Right forelimb (tissue), 1 donor: ENCODE measurements around the gene ZNF438.
"Not testable (repeated sequence)": the region's sequence is repeated elsewhere in the genome, so short reads cannot be mapped to it uniquely, and the experiment has no call there.

Source experiments
- DNase-seq: peaks from one replicate; pipeline ENCODE4 v3.0.0-alpha.2; 2018

Gene ZNF438

DNA sequence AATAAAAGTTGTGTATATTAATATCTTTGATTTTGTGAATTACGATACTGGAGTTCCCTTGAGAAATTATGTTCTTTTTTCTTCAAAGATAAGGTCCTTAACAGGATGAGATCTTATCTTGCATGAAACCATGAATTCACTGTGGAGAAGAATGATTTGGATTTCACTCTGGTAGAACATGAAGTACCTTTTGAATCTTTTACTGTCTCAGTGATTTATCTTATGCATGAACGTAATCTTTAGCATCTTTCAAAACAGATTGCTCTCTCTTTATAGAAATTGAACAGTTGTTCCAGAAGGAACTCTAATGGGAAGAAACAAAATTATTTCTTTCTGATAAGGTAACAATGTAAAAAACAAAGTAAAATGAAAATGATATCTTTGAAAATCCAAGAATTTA is 11.0 kb upstream of the ZNF438 start:
- no peak for DNase-seq

DNA sequence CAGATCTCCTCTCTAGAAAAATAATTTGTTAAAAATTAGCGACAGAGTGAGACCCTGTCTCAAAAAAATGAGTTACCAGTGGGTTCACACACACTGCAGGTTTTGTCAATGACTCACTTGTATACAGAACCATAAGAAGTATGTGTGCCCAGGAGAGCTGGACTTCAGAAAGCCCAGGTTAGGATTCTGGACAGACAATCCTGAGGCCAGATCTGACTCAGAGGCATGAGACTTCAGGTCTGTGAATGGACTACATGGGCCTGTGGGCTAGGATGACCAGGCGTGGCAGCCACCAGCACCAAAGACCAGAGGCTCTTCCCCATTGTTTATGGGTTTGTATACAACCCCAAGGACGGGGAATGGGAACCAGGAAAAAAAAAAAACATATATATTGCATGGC is 9.3 kb upstream of the ZNF438 start:
- DNase-seq: no peak

DNA sequence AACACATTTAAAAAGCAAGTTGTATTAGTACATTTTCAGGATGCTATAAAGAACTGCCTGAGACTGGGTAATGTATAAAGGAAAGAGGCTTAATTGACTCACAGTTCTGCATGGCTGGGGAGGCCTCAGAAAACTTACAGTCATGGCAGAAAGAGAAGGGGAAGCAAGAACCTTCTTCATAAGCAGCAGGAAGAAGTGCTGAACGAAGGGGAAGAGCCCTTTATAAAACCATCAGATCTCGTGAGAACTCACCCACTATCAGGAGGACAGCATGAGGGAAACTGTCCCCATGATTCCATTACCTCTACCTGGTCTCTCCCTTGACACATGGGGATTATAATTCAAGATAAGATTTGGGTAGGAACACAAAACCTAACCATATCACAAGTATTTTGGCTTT is 7.3 kb upstream of the ZNF438 start:
- not testable (repeated sequence) for DNase-seq

DNA sequence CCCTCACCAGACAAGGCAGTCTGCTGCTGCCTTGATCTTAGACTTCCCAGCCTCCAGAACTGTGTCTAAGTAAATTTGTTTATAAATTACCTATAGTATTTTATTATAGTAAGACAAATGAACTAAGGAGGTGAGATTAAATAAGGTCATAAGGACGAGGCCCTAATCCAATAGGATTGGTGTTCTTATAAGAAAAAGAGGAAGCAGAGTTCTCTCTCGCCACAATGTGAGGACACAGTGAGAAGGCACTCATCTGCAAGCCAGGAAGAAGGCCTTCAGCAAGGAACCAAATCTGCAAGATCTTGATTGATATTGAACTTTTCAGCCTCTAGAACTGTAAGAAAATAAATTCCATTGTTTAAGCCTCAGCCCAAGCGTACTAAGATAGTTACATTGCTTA is 6.1 kb upstream of the ZNF438 start:
- no peak for DNase-seq

DNA sequence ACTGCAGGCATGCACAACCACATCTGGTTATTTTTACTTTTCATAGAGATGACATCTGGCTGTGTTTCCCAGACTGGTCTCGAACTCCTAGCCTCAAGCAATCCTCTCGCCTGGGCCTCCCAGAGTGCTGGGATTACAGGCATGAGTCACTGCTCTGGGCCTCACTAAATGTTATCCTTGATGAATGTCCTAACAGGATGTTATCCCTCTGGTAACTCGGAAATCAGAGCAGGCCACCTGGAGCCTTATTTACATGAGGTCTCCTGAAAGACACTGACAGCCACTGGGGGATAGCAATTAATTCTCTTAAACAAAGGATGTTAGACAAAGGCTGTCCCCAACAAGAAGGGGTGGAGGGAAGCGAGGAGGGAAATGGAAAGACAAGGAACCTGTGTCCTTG is 4.5 kb upstream of the ZNF438 start:
- no peak for DNase-seq

DNA sequence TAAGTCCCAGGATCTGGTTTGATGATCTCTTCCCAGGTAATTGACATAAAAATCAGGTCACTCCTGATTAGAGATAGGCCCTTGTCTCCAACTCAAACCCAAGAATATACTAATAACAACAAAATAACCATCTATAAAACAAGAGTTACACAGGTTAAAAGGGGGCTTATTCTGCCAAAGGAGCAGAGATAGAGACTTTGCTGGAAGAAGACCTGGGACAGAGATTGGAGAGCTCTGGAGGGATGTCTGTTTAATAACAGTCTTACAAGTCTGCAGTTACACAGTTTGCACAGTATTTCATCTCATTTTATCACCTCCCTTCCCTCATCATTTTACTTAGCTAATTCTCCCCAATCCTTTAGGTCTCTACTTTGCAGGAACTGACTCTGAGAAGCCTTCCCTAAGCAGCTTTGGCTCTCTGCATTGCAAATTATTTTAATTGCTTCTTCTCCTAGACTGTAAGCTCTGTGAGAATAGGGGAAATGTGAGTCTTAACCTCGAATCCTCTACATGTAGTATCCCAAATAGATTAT is 3.7 kb upstream of the ZNF438 start:
- DNase-seq: no peak

DNA sequence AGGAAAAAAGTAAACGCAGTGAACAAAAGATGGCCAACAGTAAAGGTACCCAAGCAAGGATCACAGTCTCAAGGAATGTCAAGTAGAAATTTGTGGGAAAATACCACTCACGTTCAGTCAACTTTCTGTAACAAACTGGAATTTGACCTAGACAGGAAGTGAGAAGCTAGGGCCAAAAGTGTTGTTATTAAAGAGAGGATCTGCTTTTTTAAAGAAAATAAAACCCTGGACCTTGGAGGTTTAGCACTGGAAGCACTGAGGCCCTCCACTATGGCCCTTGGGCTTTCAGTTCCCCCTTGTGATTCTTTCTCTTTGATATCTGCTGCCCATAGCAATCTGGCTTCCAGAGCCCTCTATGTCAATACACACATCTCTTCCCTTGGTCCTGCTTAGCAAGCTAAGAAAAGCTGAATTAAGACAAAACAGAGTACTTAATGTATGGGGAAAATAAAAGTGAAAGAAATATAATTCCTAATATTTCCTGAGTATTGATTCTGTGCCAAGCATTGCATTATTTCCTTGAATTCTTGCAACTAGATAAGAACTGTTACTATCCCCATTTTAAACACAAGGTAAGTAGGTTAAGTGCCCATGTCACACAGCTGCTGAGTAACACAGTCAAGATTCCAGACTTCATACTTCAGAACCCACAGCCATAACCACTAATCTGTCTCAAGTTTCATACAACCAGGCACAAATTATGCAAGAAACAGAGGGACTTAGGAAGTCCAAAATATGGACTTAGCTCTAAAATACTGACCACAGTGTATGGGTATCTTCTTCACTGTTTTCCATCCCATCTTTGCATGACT is 2.6 kb upstream of the ZNF438 start:
- DNase-seq: no peak

DNA sequence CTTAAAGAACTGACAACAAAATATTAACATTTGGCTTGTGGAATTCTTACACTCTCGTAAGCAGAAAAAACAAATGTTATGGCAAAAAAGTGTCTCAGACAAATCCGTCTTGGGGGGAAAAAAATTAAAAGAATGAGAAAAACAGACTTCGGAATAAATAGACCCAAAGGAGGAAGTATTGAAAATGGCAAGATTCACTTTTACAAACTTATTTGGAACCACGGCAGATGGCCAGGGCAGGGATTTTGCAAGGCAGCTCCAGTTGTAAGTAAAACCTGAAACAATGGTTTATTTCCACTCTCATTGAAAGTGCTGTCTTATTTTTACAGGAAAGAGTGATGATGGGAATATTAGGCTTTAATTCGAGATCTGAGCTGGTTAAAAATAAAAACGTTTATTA is 1.5 kb upstream of the ZNF438 start:
- DNase-seq: no peak

DNA sequence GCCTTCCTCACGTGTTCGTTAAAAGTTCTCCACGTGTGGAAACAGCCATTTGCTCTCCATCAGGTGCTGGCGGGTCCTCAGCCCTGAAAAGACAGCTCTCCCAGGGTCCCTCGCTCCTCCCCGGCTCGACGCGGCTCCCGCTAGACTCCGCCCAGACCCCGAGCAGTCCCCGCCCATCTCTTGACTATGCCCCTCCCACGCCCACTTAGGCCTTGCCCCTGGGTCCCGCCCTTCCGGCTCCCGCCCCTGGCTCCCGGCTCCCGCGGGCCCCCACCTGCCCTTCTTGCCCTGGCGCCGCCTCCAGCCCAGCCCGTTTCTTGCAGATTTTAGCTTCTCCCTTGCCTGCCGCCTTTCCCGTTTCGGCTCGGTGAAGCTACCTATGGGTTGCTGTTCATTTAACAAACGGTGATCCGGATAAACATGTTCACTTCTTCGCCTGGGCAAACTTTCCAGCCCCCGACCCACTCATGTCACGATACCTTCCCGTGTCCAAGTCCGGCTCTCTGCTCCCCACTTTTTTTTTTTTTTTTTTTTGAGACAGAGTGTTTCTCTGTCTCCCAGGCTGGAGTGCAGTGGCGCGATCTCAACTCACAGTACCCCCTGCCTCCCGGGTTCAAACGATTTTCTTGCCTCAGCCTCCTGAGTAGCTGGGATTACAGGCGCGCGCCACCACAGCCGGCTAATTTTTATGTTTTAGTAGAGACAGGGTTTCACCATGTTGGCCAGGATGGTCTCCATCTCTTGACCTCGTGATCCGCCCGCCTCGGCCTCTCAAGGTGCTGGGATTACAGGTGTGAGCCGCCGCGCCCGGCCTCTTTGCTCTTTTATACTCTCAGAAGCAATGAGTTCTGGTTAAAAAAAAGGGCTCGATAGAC is 830 bp upstream of the ZNF438 start:
- DNase-seq: peak; percentile 98

DNA sequence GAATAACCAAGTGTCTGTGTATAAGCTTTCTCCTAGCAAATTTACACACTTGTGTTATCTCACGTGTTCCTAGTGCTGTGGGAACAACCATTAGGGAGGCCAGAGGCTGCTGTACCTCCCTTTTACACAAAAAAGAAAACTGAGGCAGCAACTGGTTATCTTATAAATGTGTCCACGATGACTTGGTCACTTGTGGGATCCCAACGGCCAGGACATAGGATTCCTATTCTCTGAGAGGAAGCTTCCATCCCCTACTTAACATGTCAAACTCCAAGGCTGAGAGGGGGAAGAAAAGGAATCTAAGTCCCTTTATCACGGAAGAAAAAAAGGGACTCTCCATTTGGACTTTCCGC is 484 bp downstream of the ZNF438 start:
- peak; percentile 47 for DNase-seq

DNA sequence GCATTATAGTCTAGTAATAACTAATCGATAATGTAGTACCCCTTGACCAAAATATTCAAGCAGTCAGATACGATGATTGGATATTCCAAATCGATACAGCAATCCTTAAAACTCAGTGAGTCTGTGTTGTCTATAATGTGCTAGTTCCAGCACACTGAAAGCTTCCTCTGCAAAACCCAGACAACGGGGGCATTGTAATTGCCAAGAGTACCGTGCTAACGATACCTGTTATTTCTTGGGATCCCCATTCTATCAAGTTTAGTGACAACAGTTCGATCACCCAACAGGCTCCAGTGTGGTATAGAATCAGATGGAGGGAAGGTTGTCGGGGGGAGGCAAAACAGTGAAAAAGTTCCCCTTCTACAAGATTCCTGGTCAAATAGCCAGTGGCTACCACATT is 865 bp downstream of the ZNF438 start:
- no peak for DNase-seq

DNA sequence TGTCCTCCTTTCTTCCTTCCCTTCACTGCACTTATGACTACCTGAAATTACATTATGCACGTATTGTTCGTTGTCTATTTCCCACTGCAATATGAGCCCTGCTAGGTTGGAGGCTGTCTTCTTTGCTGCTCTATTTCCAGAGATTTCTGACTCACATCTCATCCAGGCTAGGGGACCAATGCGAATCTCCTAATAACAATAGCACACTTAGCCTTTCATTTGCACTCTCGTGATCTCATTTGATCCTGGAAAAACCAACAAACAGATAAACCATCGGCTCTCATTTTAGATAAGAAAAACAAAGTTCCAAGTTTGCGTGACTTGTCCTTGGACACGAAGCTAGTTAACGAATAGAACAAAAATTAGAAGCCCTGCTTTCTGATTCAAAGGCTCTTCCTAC is 1.4 kb downstream of the ZNF438 start:
- no peak for DNase-seq

DNA sequence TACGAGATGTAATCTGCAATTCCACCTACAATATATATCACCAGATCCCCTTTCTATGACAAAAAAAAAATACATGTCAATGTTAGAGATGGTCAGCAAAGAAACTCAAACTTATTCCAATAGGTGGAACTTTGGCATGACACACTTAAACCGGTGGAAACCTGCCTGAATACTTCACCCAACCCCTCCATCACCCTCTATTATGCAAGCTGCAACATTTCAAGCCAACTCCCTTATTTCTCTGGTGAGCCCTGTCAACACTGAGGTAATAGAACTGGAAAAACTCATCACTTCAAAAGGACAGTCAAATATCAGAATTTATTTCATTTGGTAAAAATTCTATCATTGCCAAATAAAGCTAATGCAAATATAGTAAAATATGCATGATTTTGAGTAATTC is 3.6 kb downstream of the ZNF438 start:
- DNase-seq: no peak

DNA sequence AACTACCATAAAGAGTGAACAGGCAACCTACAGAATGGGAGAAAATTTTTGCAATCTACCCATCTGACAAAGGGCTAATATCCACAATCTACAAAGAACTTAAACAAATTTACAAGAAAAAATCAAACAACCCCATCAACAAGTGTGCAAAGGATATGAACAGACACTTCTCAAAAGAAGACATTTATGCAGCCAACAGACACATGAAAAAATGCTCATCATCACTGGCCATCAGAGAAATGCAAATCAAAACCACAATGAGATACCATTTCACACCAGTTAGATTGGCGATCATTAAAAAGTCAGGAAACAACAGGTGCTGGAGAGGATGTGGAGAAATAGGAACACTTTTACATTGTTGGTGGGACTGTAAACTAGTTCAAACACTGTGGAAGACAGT is 5.4 kb downstream of the ZNF438 start:
- not testable (repeated sequence) for DNase-seq

DNA sequence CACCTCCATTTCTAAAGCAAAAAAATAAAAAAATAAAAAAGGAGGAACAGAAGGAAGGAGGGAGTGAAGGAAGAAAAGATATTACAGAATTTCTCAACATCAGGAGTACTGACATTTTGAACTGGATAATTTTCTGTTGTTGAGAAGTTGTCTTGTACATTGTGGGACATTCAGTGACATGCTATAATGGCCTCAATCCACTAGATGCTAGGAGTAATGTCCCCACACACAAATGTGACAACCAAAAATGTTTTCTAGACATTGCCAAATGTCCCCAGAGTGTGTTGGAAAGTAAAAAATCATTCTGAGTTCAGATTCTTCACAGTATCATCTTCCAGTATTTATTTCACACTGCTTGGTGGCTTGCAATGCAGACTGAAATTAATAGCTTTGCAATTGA is 6.5 kb downstream of the ZNF438 start:
- no peak for DNase-seq

DNA sequence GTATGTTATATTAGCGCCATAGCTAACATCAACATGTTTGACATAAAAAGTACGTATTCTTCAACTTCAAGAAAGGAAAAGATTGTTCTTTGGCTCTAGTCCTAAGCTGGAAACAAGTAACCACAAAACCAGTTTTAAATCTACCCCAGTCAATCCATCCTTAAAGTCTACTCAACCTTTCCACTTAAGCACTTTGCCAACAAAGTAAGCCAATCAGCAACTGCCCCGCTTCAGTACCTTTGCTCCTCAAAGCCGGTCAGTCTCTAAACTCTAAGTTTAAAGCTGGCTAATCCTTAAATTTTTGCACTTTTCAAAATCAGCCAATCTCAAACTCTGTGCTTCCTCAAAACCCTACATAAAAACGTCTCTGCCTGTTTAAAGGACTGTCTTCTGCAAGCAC is 8.1 kb downstream of the ZNF438 start:
- DNase-seq: no peak

DNA sequence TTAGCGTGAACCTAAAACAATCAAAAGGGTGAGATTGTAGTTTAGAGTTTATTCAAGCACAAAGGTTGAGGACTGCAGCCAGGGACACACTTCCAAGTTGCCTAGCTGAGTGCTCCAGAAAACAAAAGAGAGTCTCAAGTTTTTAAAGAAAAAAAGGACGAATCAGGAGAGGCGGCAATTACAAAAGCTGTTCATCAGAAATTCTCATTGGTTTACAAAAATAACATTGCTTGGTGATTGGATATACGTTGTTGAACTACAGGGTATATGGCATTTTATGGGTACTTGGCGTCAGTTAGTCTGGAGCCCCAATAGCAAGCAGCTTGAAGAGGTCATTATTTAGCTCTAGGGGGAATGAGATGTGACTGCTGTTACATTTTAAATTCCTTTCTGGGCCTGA is 11.5 kb downstream of the ZNF438 start:
- DNase-seq: no peak

DNA sequence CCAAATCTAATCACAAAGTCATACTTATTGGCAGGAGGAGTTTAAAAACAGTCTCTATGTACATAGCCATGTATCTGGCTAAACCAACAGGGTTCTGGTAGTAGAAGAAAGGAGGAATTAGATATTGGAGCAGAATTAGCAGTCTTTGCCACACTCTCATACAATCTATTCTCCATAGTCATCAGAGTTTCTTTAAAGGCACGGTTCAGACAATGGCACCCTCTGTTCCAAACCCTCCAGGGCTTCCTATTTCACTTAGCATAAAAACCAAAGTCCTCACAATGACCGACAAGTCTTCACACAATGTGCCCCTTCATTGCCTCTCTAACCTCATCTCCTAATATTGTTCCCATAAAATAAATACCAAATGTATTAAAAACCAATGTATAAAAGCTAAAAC is 12.7 kb downstream of the ZNF438 start:
- DNase-seq: no peak

DNA sequence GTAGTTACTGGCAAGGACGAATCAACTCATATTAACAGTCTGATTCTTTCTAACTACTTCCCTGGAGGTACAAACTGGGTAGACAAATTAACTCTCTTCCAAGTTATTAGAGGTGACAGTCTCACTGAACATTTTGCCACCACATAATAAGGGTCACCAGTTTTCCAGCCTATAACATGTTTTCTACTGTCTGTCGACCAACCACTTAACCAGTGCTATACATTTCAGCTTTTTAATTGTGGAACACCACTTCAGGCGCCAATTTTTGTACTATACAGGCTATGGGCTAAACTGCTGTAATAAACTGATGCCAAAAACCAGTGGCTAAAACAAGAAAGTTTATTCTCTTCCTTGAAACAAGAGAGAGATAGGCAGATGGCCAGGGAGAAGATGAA is 13.3 kb downstream of the ZNF438 start:
- no peak for DNase-seq

DNA sequence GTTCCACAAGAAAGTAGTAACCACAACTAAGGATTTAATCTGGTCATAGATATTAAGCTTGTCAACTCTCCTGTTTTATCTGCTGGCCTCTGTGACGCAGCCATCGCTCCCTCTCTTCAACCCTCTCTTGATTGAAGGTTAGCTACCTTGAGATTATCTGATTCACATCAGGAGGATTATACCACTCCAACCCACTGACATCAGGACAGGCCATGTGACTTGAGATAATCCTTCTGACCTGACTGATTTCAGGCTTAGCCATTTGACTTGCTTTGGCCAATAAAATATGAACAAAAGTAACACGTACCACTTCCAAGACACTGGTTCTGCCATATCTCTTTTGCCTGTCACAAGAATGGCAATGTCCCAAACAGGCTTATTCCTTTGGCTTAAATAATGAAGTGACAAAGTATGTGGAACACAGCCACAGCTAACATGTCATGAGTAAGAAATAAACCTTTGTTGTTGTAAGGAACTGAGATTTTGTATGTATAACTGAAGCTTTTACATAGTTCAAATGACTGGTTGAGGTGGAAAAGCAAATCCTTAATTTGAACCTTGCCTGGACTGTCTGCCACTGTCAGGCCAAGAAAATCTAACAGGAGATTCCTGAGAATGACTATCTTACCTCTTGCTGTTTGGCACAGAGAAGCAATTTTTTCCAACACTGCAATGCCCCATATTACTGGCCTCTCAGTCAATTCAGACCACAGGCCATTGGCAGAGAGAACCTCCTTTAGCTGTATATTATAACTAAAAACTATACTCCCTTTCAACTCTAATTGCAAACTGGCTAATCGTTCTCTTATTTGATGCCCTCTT is 13.9 kb downstream of the ZNF438 start:
- DNase-seq: no peak

DNA sequence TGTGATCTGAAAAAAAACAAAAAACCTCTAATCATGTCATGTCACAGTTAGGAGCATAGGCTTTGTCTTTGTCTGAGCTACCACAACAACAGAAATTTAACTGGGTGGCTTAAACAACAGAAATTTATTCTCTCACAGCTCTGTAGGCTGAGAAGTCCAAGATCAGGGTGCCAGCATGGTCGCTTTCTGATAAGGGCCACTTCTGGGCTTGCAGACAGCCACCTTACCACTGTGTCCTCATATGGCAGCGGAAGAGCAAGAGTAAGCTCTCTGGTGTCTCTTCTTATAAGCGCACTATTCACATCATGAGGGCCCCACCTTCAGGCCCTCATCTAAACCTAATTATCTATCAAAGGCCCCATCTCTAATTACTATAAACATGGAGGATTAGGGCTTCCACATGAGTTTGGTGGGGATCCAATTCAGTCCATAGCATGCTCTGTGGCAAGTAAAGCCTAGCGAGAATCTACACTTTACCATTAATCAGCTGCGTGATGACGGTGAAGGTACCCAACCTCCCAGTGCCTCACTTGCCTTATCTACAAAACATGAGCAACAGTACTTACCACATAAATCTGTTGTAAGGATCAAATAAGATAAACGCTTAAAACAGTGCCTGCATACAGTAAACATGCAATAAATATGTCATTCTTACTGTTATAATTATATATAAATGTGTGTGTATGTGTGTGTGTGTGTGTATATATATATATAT is 17.3 kb downstream of the ZNF438 start:
- DNase-seq: no peak

DNA sequence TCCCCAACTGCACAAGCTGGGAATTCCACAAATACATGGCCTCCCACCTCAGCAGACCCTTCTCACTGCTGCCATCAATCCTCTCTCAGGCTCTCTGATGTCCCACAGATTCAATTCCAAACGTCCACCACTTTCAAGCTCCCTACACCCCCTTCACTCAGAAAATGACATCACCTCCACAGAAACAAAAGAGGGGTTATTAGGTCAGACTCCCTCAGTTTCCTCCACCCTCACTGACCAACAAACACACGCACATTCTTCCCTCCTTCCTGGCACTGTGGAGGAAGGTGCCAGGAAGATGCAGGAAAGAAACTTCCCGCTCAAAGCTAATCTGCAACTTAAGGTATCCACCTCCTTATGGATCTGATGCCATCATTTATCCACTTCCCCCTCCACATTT is 18.3 kb downstream of the ZNF438 start:
- no peak for DNase-seq

DNA sequence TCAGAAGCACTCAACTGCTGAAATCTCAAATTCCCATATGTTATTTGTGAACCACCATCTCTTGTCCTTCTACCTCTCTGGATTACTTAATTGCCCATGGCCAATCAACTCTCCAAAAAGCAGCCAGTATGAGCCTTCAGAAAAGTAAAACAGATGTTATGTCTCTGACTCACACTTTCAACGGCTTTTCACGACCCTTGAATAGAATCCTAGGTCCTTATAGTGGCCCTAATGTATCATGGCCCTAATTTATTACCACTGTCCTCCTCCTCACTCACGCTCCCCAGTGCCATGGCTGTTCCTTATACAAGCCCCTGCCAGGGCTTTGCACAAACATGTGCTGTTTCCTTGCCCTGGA is 20.0 kb downstream of the ZNF438 start:
- no peak for DNase-seq
